Measurements from ENCODE around the gene TSPAN4.

The TSPAN4 gene

DNA sequence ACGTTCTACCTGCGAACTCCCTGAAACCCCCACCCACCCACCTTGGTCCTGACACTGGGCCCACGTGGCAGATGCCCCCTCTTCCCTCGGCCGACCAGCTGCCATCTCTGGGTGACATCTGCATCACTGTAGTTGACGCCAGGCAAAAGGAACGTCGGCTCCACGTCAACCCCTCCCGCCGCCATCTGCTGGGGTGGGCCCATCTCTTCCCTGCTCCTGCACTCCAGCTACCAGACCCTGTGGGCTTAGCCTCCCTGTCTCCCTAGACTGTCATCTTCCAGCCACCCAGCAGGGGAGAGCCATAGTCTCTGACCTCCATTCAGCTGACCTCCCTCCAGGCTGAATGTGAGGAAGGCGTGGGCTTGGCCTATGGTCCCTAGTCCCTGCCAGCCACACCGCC is 46.6 kb downstream of the TSPAN4 start:
- DNase-seq (ENCODE audit: low spot score) = no peak

DNA sequence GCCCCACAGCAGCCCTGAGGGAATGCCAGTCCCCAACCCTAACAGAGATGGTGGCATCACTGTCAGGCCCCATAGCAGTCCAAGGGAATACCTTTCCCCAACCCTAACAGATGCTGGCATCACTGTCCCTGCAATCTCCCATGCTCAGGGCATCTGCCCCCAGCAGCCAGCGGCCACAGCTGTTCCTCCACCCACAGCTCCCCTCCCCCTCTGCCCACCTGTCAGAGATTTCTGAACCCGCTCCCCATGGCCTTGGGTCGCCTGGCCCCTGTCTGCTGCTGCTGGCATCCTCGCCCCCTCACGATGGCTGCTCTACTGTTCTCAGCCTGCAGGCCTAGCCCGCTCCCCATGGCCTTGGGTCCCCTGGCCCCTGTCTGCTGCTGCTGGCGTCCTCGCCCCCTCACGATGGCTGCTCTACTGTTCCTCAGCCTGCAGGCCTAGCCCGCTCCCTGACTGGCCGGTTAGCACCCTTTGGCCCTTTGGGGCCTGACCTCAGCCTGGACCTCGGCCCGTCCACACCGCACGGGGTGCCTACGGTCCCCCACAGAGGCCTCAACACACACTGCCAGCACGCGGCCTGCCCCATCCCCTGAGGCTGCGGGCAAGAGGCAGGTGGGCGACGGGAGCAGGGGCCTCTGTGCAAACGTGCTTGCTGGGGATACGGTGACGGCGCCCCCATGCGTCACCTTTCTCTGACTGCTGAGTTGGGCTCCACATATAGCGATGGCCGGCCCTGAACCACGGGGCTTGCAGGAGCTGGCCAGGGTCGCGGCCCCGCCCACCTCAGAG is 47.2 kb downstream of the TSPAN4 start:
- no peak for DNase-seq (ENCODE audit: low spot score)

GRCh38 chr11:890794-891540 is 48.3 kb downstream of the TSPAN4 start:
- no peak for DNase-seq (ENCODE audit: low spot score)

GRCh38 chr11:893008-893654 is 50.5 kb downstream of the TSPAN4 start:
- no peak for DNase-seq (ENCODE audit: low spot score)

DNA sequence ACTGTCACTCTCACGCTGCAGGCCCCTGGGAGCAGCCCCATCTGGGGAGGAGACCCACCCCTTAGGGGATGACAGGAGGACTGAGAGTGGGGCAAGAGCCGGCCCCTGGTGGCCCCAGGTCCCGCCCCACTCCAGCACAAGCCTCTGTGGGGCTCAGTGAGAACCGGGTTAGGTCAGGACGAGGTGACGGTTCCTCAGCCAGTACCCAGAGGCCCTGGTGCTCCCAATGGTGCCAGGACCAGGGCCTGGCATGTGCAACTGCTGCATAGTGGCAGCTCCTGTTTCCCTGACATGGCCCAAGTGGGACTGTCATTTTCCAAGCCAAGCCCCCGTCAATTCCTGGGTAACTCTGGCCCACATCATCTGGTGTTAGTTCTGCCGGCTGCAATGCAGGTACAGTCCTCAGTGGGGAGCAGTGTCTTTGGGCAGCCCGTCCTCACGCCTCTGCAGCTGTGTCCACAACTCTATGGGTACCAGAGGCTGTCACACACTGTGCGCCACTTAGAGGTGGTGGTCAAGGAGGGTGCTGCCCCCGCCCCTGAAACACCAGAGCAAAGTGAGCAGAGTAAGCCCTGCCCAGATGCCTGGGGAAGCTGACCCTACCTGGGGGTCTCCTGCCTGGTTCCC is 52.0 kb downstream of the TSPAN4 start:
- DNase-seq (ENCODE audit: low spot score) = no peak

GRCh38 chr11:895331-896110 is 52.9 kb downstream of the TSPAN4 start:
- no peak for DNase-seq (ENCODE audit: low spot score)

GRCh38 chr11:897253-898142 is 54.8 kb downstream of the TSPAN4 start:
- DNase-seq (ENCODE audit: low spot score) = no peak

DNA sequence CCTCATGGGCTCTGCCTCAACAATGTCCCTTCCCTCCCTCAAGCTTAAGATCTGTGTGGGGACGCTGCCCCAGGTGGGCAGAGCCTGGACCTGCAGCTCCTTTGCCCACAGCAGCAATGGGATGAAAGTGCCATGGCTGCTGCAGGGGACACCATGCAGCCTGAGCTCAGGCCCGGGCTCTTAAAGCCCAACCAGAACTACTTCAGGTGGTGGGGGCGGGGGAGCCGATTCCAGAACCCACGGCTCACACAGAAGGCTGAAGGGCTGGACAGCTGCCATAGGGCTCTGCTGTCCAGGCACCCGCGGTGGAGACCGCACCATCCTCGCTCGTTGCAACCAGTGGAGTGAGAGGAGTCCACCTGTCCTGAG is 55.5 kb downstream of the TSPAN4 start:
- peak; percentile 36 for DNase-seq (ENCODE audit: low spot score)

DNA sequence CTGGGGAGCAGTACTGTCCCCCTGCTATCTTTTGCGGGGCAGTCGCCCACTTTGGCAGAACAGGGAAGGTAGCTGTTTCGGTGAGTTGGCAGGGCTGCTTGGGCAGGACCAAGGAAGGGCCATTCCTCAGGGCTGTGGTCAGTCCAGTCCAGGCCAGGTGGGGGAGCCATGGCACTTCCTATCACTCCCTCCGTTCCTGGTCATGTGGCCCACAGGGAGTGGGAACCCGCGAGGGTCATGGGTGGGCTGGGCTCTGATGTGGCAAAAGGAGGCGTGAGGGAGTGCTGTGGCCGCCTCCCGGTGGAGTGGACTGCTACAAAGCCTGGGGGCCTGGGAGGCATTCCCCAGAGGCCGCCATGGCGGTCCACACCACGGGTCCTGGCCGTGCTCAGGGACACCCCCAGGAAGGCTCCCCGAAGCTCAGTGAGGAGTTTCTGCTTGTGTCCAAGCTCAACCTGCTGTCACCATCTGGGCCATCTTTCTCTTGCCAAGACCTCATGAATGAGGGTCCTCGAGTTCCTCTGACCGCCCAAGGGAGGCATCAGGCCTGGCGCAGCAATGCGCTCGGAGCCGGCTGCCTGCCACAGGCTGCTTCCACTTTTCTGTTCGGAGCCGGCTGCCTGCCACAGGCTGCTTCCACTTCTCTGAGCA is 56.0 kb downstream of the TSPAN4 start:
- peak; percentile 34 for DNase-seq (ENCODE audit: low spot score)

DNA sequence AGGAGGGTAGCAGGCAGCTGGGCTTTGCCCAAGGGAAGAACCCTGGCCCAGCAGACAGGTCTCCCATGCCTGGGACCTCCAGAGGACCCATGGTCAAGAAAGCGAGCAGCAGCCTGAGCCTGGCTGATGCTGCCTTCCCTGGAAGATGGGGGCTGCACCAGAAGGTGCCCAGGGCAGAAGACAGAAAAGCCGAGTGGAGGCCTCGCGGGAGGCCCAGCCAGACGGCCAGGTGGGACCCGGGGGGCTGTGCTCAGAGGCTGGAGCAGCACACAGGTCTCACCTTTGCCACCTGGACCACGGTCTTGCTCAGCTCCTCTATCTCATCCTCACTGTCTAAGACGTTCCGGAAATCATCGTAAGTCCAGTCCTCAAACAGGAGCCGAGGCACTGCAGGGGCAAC is 57.1 kb downstream of the TSPAN4 start:
- no peak for DNase-seq (ENCODE audit: low spot score)

GRCh38 chr11:900545-900944 is 57.9 kb downstream of the TSPAN4 start:
- no peak for DNase-seq (ENCODE audit: low spot score)

DNA sequence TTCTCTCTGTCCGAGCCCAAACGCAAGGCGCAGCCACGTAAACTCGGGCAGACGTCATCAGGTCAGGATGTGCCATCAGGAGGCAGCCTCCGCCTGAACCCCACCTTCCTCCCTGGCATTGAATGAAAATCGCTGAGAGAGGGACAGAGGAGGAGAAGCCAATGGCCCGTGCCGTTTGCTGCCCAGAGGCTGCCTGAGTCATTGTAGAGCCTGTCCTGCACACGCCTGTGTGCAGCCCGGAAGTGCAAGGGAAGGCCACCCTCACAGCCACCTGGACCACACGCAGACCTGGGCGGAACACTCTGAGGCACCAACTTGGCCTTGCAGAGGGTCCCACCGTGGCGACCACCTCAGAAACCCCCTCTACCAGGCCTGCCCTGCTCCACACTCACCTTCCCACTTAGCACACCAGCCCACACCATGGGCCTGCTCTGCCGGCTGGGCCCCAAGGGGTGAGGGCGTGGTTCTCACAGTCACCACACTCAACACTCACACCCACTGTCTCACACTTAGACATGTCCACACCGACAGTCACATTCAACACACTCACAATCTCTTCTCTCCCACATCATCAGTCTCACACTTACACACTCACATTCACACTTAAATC is 58.9 kb downstream of the TSPAN4 start:
- no peak for DNase-seq (ENCODE audit: low spot score)

DNA sequence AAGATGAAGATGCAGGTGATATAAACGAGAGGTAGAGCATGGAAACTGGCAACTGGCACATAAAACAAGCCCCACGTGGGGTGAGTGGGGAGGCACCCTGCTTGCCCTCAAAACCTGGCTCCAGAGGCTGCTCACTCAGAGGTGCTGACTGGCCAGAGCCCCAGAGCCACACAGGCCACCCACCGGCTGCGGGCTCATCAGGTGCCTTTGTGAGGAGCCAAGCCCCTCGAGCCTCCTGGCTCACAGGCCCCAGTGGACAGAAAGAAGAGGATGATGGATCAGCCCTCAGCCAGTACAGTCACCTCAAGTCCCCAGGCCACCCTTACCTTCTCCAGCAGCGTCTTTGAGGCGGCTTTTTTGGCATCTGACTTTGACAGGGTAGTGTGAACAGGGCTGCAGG is 61.7 kb downstream of the TSPAN4 start:
- DNase-seq (ENCODE audit: low spot score) = no peak

DNA sequence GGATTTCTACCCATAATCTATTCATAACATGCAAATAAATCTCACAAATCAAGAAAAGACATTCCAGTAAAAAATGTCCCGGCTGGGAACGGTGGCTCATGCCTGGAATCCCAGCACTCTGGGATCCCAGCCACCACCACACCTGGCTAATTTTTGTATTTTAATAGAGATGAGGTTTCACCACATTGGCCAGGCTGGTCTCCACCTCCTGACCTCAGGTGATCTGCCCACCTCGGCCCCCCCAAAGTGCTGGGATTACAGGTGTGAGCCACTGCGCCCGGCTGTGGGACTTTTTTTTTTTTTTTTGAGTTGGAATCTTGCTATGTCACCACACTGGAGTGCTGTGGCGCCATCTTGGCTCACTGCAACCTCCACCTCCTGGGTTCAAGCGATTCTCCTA is 63.3 kb downstream of the TSPAN4 start:
- DNase-seq (ENCODE audit: low spot score) = no peak

DNA sequence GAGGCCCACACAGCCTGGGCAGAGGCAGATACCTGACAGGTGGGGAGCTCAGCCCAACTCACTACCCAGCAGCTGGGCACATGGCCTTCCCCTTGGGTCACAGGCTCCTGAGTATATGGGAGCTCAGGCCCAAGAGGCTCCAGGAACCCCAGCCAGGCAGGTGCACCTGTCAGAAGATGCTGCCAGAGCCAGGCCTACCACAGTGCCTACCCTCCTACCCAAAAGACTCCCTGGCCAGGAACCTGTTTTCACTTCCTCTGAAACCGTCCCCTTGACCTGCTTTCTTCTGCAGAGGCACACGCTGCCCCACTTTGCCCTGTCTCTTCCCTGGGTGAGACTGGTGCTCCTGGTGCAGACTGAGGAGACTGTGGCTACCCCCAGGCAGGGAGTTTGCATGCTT is 65.0 kb downstream of the TSPAN4 start:
- no peak for DNase-seq (ENCODE audit: low spot score)

- DNase-seq (ENCODE audit: low spot score) = no peak
Measured at GRCh38 chr11:908273-908672, 65.6 kb downstream of the TSPAN4 start.

DNA sequence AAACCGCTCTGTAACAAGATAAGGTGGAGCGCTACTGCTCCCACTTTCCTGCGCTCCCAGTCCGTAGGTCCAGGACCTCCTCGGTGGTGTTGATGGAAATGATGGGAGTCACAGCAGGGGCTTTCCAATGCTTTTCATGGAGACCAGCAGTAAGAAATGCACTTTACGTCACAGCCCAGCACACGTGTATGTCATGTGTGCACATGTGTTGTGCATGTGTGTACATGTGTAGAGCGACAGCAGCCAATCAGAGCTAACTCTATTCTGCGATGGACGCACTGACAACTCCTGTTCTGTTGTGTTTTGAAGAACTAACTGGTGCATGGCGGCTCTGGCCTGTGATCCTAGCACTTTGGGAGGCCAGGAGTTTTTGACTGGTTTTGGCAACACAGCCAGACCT is 66.8 kb downstream of the TSPAN4 start:
- DNase-seq (ENCODE audit: low spot score) = no peak

DNA sequence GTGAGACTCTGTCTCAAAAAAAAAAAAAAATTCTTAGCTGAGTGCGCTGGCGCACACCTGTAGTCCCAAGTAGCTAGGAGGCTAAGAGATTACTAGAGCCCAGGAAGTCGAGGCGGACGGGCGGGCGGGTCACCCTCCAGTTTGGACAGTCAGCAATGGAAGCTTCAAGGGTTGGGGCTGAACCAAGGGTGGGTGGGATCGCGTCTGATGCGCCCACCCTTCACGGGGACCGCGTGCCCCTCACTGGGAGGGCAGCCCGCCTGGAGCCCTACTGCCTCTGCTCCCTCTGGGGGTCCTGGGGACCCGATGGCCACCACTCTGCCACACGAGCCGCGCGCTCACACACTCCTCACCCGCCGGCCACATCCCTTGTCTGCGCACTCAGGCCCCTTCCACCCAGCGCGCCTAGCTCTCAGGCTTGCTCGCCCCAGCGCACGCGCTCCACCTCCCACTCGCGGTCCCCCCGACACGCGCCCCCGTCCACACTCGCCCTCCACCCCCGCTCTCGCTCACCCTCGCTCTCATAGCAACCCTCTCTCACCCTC is 67.5 kb downstream of the TSPAN4 start:
- peak; percentile 62 for DNase-seq (ENCODE audit: low spot score)

- DNase-seq (ENCODE audit: low spot score) = peak; percentile 97
Measured at GRCh38 chr11:910589-911030, 68.0 kb downstream of the TSPAN4 start, which contains the start of gene CHID1. CHID1 (minus strand) TSS chr11:910810; CDS start chr11:904816, 5,994 bp downstream.
